Kidney (tissue), 14 donors: Measurements from ENCODE around the gene NR3C2. TPM values are rescaled to one million over a fixed set of nuclear protein-coding genes. Genes with fewer than 3 reads are reported as not detected.
A peak's percentile ranks its signal among the peaks of the same experiment; 100 is the strongest.

ENCODE experiments used
- DNase-seq, 5 donors: peaks; one replicate each; pipeline ENCODE4 v3.0.0-alpha.2; 2013 to 2020
- FAIRE-seq: peaks from 2 replicates; lab custom pipeline; 2012; peaks lifted over from hg19 to GRCh38; lab: Jason Lieb, UNC
- H3K27ac ChIP-seq, 2 donors: one replicate each; pipeline ENCODE4 v1.7.0; 2013; ENCODE audit warnings: low read depth in 2 of 2, low read length in 2 of 2, inconsistent platforms in 1 of 2
- H3K27me3 ChIP-seq: one replicate; pipeline ENCODE4 v1.7.1; 2013; ENCODE audit warnings: low read length, inconsistent platforms; ENCODE audit not compliant: control insufficient read depth, insufficient read depth
- H3K36me3 ChIP-seq, 3 donors: one replicate each; pipeline versions ENCODE4 v1.7.0 to v1.7.1; 2013; ENCODE audit warnings: low read length in 3 of 3, control low read depth in 1 of 3, inconsistent platforms in 1 of 3; ENCODE audit not compliant: insufficient read depth in 3 of 3, control insufficient read depth in 2 of 3
- H3K4me1 ChIP-seq, 3 donors: one replicate each; pipeline versions ENCODE4 v1.7.0 to v1.7.1; 2013; ENCODE audit warnings: low read length in 3 of 3, inconsistent platforms in 1 of 3, low read depth in 1 of 3; ENCODE audit not compliant: control insufficient read depth in 2 of 3, insufficient read depth in 2 of 3
- H3K4me3 ChIP-seq, 3 donors: one replicate each; pipeline versions ENCODE4 v1.7.0 to v1.8.1; 2013; ENCODE audit warnings: low read length in 3 of 3, control low read depth in 1 of 3, inconsistent platforms in 1 of 3
- H3K9ac ChIP-seq, 3 donors: one replicate each; pipeline versions ENCODE4 v1.7.0 to v1.7.1; 2013; ENCODE audit warnings: low read length in 3 of 3, control low read depth in 1 of 3, inconsistent platforms in 1 of 3
- H3K9me3 ChIP-seq, 3 donors: one replicate each; pipeline versions ENCODE4 v1.7.0 to v1.7.1; 2013; ENCODE audit warnings: low read length in 3 of 3, control low read depth in 1 of 3, inconsistent platforms in 1 of 3; ENCODE audit not compliant: control insufficient read depth in 2 of 3, insufficient read depth in 1 of 3
- CTCF ChIP-seq: IDR thresholded peaks from 3 replicates; pipeline ENCODE4 v1.5.1; 2012; ENCODE audit warnings: mild to moderate bottlenecking, moderate library complexity, borderline replicate concordance; ENCODE audit not compliant: insufficient read depth; ENCODE audit errors: extremely low read depth
- intact Hi-C: fragments of 100-400 bp; cut with DNase I; formaldehyde crosslinking; loops from one replicate; pipeline ENCODE4 v1.11.1; 2022
- polyA plus RNA-seq: library from polyadenylated mRNA; stranded (reverse); fragments of 350-450 nt; fragmentation: Illumina TruSeq; extraction: RNeasy Lipid Tissue Mini Kit (QIAGEN cat#74804); gene quantifications from one replicate; pipeline ENCODE4 v1.2.3, GENCODE V29; 2014; ENCODE audit warnings: low read depth, low replicate concordance; ENCODE audit not compliant: insufficient read depth
- total RNA-seq: library from RNA; stranded (reverse); fragmentation: NEBNext Ultra II Directional; extraction: Animal tissue kit (Norgen Biotek cat#: 25700); gene quantifications from one replicate; pipeline ENCODE4 v1.2.1, GENCODE V29; 2021
- donor health status: control.
- donor health status: control.
- donor health status: control.
- donor health status: control.
- donor health status: control.
- donor health status: DM: yes; HTN: yes; CAD: no.
- donor health status: Normal renal cell carcinoma (clear cell type).

Gene NR3C2
- total and polyA plus RNA-seq, 2 donors from 2014 or later, result 8.7 to 43.4 TPM

GRCh38 chr4:148041606-148042329 lies 400.4 kb downstream of the NR3C2 start:
- no peak overlapping the region for H3K4me3 ChIP-seq
- intact Hi-C loops, result no loop called here
- no peak for TF ChIP-seq CTCF
- H3K9me3 ChIP-seq, result no peaks in the 10 kb centered on the region
- H3K27me3 ChIP-seq, result no peaks in the 10 kb centered on the region
- no peak overlapping the region for H3K9ac ChIP-seq
- no peaks in the 10 kb centered on the region for H3K4me1 ChIP-seq
- no peaks in the 10 kb centered on the region for H3K36me3 ChIP-seq
- no peak for FAIRE-seq
- no peak for DNase-seq
- H3K27ac ChIP-seq, result no peak overlapping the region

DNA sequence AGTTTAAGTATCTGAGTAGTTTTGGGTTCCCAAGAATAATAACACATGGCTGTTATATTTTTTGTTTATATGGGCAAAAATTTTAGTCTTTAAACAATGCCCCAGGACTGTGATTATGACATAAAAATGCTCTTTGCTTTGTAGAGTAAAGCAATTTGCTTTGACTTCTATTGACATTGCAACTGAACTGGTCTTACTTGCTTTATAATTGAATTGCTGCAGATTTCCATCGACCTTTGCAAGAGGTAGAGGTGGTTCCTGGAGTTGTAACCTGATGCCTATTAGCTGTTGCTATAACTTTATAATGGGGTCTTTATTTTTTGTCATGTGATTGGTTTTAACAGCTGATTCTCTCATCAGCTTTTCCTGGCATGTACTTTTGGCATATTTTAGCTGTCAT lies 407.4 kb downstream of the NR3C2 start:
- Histone ChIP-seq H3K4me3 (no peak overlapping the region), H3K9me3 (no peaks in the 10 kb centered on the region), H3K4me1 (no peaks in the 10 kb centered on the region), H3K36me3 (no peaks in the 10 kb centered on the region), H3K27me3 (no peaks in the 10 kb centered on the region), H3K9ac (no peak overlapping the region), H3K27ac (no peak overlapping the region)
- FAIRE-seq (no peak), DNase-seq (peak in 2 of 5 donors; percentile 59 to 61)
- intact Hi-C loops, result no loop called here
- TF ChIP-seq CTCF, result no peak

DNA sequence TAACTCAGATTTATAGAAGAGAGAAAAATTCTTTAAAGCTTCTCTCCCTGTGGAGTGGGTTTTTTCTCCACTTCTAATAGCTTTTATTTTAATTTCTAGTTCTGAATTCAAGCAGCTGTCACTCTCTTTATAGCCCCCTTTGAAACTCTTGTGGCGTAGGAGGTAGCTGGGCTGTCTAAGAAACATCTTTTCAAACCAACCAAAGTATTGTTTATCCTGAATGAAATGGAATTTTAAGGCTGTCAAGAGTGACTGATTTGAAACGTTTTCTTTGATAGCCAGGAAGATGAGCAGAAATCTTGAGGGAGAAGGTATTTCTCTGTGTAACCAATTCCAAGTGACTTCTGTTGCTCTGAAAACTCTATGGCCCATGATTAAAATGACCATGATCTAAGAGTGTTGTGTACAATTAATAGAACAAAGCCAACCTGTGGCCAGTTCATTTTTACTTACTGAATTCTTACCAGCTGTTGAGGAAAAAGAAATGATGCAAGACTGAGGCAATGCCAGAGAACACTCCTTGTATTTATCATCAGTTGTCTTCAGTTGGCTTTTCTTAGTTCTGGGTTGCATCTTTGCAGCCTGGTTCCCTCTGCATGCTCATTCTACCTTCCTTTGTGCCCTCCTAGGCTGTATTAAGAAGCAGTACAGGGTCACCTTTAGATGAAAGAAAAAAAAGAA lies 411.9 kb downstream of the NR3C2 start:
- H3K9me3 ChIP-seq, result no peaks in the 10 kb centered on the region
- FAIRE-seq, result no peak

More for the DNA sequence above, 411.9 kb downstream of the NR3C2 start:
- intact Hi-C loops, result no loop called here
- Histone ChIP-seq H3K27ac (no peak overlapping the region), H3K4me1 (no peaks in the 10 kb centered on the region), H3K9ac (no peak overlapping the region), H3K27me3 (no peaks in the 10 kb centered on the region), H3K4me3 (no peak overlapping the region), H3K36me3 (no peaks in the 10 kb centered on the region)
- peak in 1 of 5 donors; percentile 13 for DNase-seq
- no peak for TF ChIP-seq CTCF
